Activated CD4-positive, alpha-beta T cell treated with anti-CD3 and anti-CD28 coated beads for 1 hour (primary cell): ENCODE data around the gene DNAH17.

ENCODE experiments used
- DNase-seq: peaks from one replicate; pipeline ENCODE4 v3.0.0-alpha.2; 2020

The DNAH17 gene

GRCh38 chr17:78378225-78379130 is 198.7 kb downstream of the DNAH17 start, which contains the start of gene PGS1:
Gene PGS1, plus strand, starts transcription at chr17:78378649. Its CDS starts 17 bp downstream, at chr17:78378666.
- DNase-seq: peak; percentile 77

GRCh38 chr17:78377858-78378224 is 199.4 kb downstream of the DNAH17 start:
- DNase-seq: no peak

GRCh38 chr17:78376161-78376560 is 201.0 kb downstream of the DNAH17 start:
- DNase-seq: no peak

- no peak for DNase-seq
Measured at GRCh38 chr17:78375401-78376151, 201.6 kb downstream of the DNAH17 start.

- DNase-seq: no peak
Measured at GRCh38 chr17:78374631-78375274, 202.4 kb downstream of the DNAH17 start.

GRCh38 chr17:78374189-78374588 is 203.0 kb downstream of the DNAH17 start:
- DNase-seq: no peak
